Fibroblast of villous mesenchyme (primary cell): ENCODE data around the gene STX12. TPM values are rescaled to one million over a fixed set of nuclear protein-coding genes. Genes with fewer than 3 reads are reported as not detected.
"Not testable (repeated sequence)": the region's sequence is repeated elsewhere in the genome, so short reads cannot be mapped to it uniquely, and the experiment has no call there.

Source experiments
- DNase-seq: peaks from one replicate; pipeline ENCODE4 v3.0.0-alpha.2; 2010; ENCODE audit warnings: low read depth
- H3K4me3 ChIP-seq: 2 replicates; pipeline ENCODE4 v1.5.1; 2011; ENCODE audit warnings: low read depth, mild to moderate bottlenecking, low read length
- CTCF ChIP-seq: IDR thresholded peaks from 2 replicates; pipeline ENCODE4 v1.5.1; 2012; ENCODE audit warnings: low read depth, mild to moderate bottlenecking, low read length; ENCODE audit not compliant: insufficient read depth
- total RNA-seq: library from RNA; depleted of rRNA; stranded (reverse); fragments of >200 nt; gene quantifications from 2 replicates; pipeline ENCODE4 v1.2.3, GENCODE V29; 2012

The STX12 gene
- total RNA-seq, 1 donor = 95.4 TPM

GRCh38 chr1:27787895-27788294, 14.9 kb downstream of the STX12 start:
- peak; percentile 66 for DNase-seq
- no peak overlapping the region for H3K4me3 ChIP-seq
- no peak for TF ChIP-seq CTCF

- no peak overlapping the region for H3K4me3 ChIP-seq
- TF ChIP-seq CTCF = no peak
- DNase-seq = peak; percentile 75
Measured at GRCh38 chr1:27789540-27790041, 16.6 kb downstream of the STX12 start.

GRCh38 chr1:27790270-27790669, 17.3 kb downstream of the STX12 start:
- not testable (repeated sequence) for DNase-seq, H3K4me3 ChIP-seq

- no peak for TF ChIP-seq CTCF
- DNase-seq = no peak
- no peak overlapping the region for H3K4me3 ChIP-seq
Measured at GRCh38 chr1:27795601-27796000, 22.6 kb downstream of the STX12 start.

- H3K4me3 ChIP-seq = no peak overlapping the region
- no peak for TF ChIP-seq CTCF
- DNase-seq = no peak
Measured at GRCh38 chr1:27804791-27805190, 31.8 kb downstream of the STX12 start.

GRCh38 chr1:27806758-27807157, 33.7 kb downstream of the STX12 start:
- no peak overlapping the region for H3K4me3 ChIP-seq
- DNase-seq = no peak
- no peak for TF ChIP-seq CTCF

GRCh38 chr1:27807385-27807784, 34.4 kb downstream of the STX12 start:
- no peak for TF ChIP-seq CTCF
- DNase-seq = no peak
- H3K4me3 ChIP-seq = no peak overlapping the region

- not testable (repeated sequence) for DNase-seq, H3K4me3 ChIP-seq
Measured at GRCh38 chr1:27808131-27808530, 35.1 kb downstream of the STX12 start.
